ENCODE results near the gene NDUFS7.

- TF ChIP-seq CTCF (IDR thresholded peaks at IDR 0.05) (no peak), EZH2 (IDR thresholded peaks at IDR 0.05) (no peak), EZH2phosphoT487 (IDR thresholded peaks at IDR 0.05) (no peak)
Measured at GRCh38 chr19:1396019-1396767, 12.5 kb downstream of the NDUFS7 start.

Data from neural progenitor cell (in vitro differentiated cells).